K562 (cell line): ENCODE measurements around the gene SERTAD1. TPM values are rescaled to one million over a fixed set of nuclear protein-coding genes. Genes with fewer than 3 reads are reported as not detected.
A peak's percentile ranks its signal among the peaks of the same experiment; 100 is the strongest.

Experiments
- ARID2 ChIP-seq: fragments of 450-650 bp; IDR thresholded peaks from 2 replicates; pipeline ENCODE4 v1.6.1; 2017; ENCODE audit warnings: antibody characterized with exemption, mild to moderate bottlenecking
- CAMTA2 ChIP-seq: fragments of 250-450 bp; sonication (Bioruptor Pico); conservative IDR thresholded peaks from 2 replicates; pipeline ENCODE4 v1.5.1; 2022
- CLOCK ChIP-seq: fragments of 250-450 bp; sonication (Bioruptor Pico); IDR thresholded peaks from 2 replicates; pipeline ENCODE4 v1.4.0; 2020; ENCODE audit warnings: mild to moderate bottlenecking, moderate library complexity, borderline replicate concordance
- CREB3L1 ChIP-seq: fragments of 450-650 bp; IDR thresholded peaks from 2 replicates; pipeline ENCODE4 v1.6.1; 2014; ENCODE audit warnings: low read depth, mild to moderate bottlenecking, moderate library complexity, borderline replicate concordance
- KLF13 ChIP-seq: fragments of 450-650 bp; IDR thresholded peaks from 2 replicates; pipeline ENCODE4 v1.6.1; 2016; ENCODE audit warnings: missing genetic modification characterization, low read depth, mild to moderate bottlenecking, missing compliant biosample characterization, moderate library complexity, borderline replicate concordance
- MECOM ChIP-seq: fragments of 250-450 bp; sonication (Bioruptor Pico); IDR thresholded peaks from 2 replicates; pipeline ENCODE4 v1.8.0; 2022; ENCODE audit warnings: inconsistent platforms
- MEIS2 ChIP-seq: fragments of 450-650 bp; IDR thresholded peaks from 2 replicates; pipeline ENCODE4 v1.6.1; 2014; ENCODE audit warnings: mild to moderate bottlenecking; ENCODE audit not compliant: partially characterized antibody
- MIER1 ChIP-seq: fragments of 450-650 bp; IDR thresholded peaks from 2 replicates; pipeline ENCODE4 v1.6.1; 2016; ENCODE audit warnings: antibody characterized with exemption, mild to moderate bottlenecking, low read depth
- PRDM10 ChIP-seq: fragments of 450-650 bp; IDR thresholded peaks from 2 replicates; pipeline ENCODE4 v1.6.1; 2018; ENCODE audit not compliant: partially characterized antibody
- SIN3A ChIP-seq, 2 experiments: fragments of 150-350 bp in 1 of 2; IDR thresholded peaks; 2 replicates each; pipeline ENCODE4 v1.6.1; 2011 to 2016; ENCODE audit warnings: borderline replicate concordance in 2 of 2, low read depth in 2 of 2, low read length in 2 of 2, mild to moderate bottlenecking in 2 of 2, moderate library complexity in 2 of 2; ENCODE audit not compliant: control insufficient read depth in 1 of 2
- THRA ChIP-seq: fragments of 450-650 bp; IDR thresholded peaks from 2 replicates; pipeline ENCODE4 v1.6.1; 2017; ENCODE audit warnings: mild to moderate bottlenecking, moderate library complexity
- ZBTB7A ChIP-seq: IDR thresholded peaks from 2 replicates; pipeline ENCODE4 v1.6.1; 2011; ENCODE audit warnings: low read depth, mild to moderate bottlenecking, low read length, moderate library complexity, borderline replicate concordance; ENCODE audit not compliant: control insufficient read depth
- ZC3H4 ChIP-seq: sonication (generic); formaldehyde crosslinking; IDR thresholded peaks from 2 replicates; pipeline ENCODE4 v1.9.0; 2021; ENCODE audit warnings: missing genetic modification reagents, borderline replicate concordance
- ZNF121 ChIP-seq: sonication (generic); formaldehyde crosslinking; conservative IDR thresholded peaks from 2 replicates; pipeline ENCODE4 v1.8.0; 2022; ENCODE audit warnings: missing genetic modification reagents
- ZNF707 ChIP-seq: fragments of 250-450 bp; sonication (Bioruptor Pico); conservative IDR thresholded peaks from 2 replicates; pipeline ENCODE4 v1.8.0; 2022; ENCODE audit warnings: inconsistent platforms, mild to moderate bottlenecking, moderate library complexity
- ZNF79 ChIP-seq: fragments of 250-450 bp; sonication (Bioruptor Pico); IDR thresholded peaks from 2 replicates; pipeline ENCODE4 v1.4.0; 2020; ENCODE audit warnings: low read depth, mild to moderate bottlenecking, moderate library complexity
- polyA plus RNA-seq, 8 experiments: library from polyadenylated mRNA; depleted of rRNA in 4 of 8; stranded (reverse) in 5 of 8; unstranded in 3 of 8; fragments of >200 nt; fragmentation: Nextera tagmentation in 2 of 8; fragmentation: Illumina TruSeq in 1 of 8; extraction: Ambion mirVana in 2 of 8; extraction: Trizol in 1 of 8; gene quantifications; 2 replicates each; pipeline versions ENCODE4 v1.2.1 to v1.2.3, GENCODE V29; 2011 to 2014; ENCODE audit warnings: inconsistent platforms in 1 of 8, missing spikeins in 1 of 8
- total RNA-seq, 7 experiments: library from RNA; depleted of rRNA in 6 of 7; stranded (reverse); fragments of >200 nt in 6 of 7; fragmentation: Illumina TruSeq in 2 of 7; extraction: Trizol in 2 of 7; gene quantifications; 2 replicates each; pipeline versions ENCODE4 v1.2.1 to v1.2.3, GENCODE V29; 2011 to 2021; ENCODE audit warnings: low replicate concordance in 1 of 7

The SERTAD1 gene
- total and polyA plus RNA-seq, 9 of the 15 experiments (the other 6 are each of a cell fraction or from before 2014, with no cell fraction given), result 0.15 to 8.7 (median 4.9) TPM

GRCh38 chr19:40420766-40421765 is 4.7 kb downstream of the SERTAD1 start (continued):
- TF ChIP-seq CLOCK (CRISPR knock-in tag), result no peak
- peak; percentile 8 to 77; a peak in 1 of 4 replicates for TF ChIP-seq SIN3A (IDR thresholded peaks at IDR 0.05; ENCODE audit: borderline replicate concordance in 2 of 2, control insufficient read depth in 1 of 2, low read depth in 2 of 2, low read length in 2 of 2)
- peak; percentile 73 for TF ChIP-seq PRDM10
- 0 out of 2 replicates have a peak, but pooled peaks have one; percentile 23 for TF ChIP-seq CAMTA2 (CRISPR knock-in tag)
- no peak for TF ChIP-seq ARID2
- TF ChIP-seq CREB3L1, result no peak; the same call in none of the 2 replicates
- TF ChIP-seq ZNF121 (CRISPR knock-in tag), result no peak
- TF ChIP-seq KLF13 (tag), result no peak
- TF ChIP-seq MECOM (CRISPR knock-in tag), result no peak
- no peak for TF ChIP-seq MIER1
- TF ChIP-seq MEIS2, result peak; percentile 60
- no peak for TF ChIP-seq ZC3H4 (CRISPR knock-in tag)
- no peak for TF ChIP-seq THRA
- no peak for TF ChIP-seq ZNF707 (CRISPR knock-in tag)
- TF ChIP-seq ZBTB7A, result peak; percentile 73; the same call in 1 of the 2 replicates
- no peak for TF ChIP-seq ZNF79 (CRISPR knock-in tag)
